HepG2 (cell line): ENCODE data around the gene ASB7. TPM values are rescaled to one million over a fixed set of nuclear protein-coding genes. Genes with fewer than 3 reads are reported as not detected.

Source experiments
- ATAC-seq: fragments of 200-7000 bp; cut with Tn5 transposase; 3 replicates; pipeline ENCODE4 v1.9.1; 2020; ENCODE audit warnings: mild to moderate bottlenecking, moderate library complexity
- BruUV-seq: library from RNA; stranded (reverse); fragments of 400-500 nt; replicated peaks from 2 replicates; lab custom pipeline; 2021; lab: Mats Ljungman, UMichigan
- CTCF ChIA-PET: fragments of 300-600 bp; formaldehyde crosslinking; extraction: SDS; loops from one replicate; lab custom pipeline; 2021; ENCODE audit warnings: low total read pairs, inconsistent platforms, low intra/inter-chr PET ratio; lab: Yijun Ruan, JAX
- POLR2A ChIA-PET: fragments of 350-600 bp; sonication (Branson Sonifier 250); formaldehyde crosslinking; loops from one replicate; lab custom pipeline; 2020; ENCODE audit warnings: antibody characterized with exemption, inconsistent platforms; lab: Yijun Ruan, JAX
- DNase-seq: peaks from one replicate; pipeline ENCODE4 v3.0.0-alpha.2; 2015; ENCODE audit warnings: low spot score
- FAIRE-seq: peaks from 3 replicates; lab custom pipeline; 2011; peaks lifted over from hg19 to GRCh38; lab: Jason Lieb, UNC
- H2AFZ ChIP-seq: one replicate; pipeline ENCODE4 v1.6.1; 2011; ENCODE audit warnings: low read length, inconsistent platforms
- H3K27ac ChIP-seq: fragments of 300-600 bp; 3 replicates; pipeline ENCODE4 v1.8.0; 2011; ENCODE audit warnings: mixed run types, mild to moderate bottlenecking, mixed read lengths, low read length, inconsistent platforms; ENCODE audit not compliant: insufficient read depth; ENCODE audit errors: extremely low read length
- H3K27me3 ChIP-seq, 2 experiments: fragments of 200-600 bp in 1 of 2; 2 replicates in 1 of 2; 3 replicates in 1 of 2; pipeline versions ENCODE4 v1.6.0 to v1.8.0; 2011; ENCODE audit warnings: low read length in 2 of 2, mild to moderate bottlenecking in 2 of 2, moderate library complexity in 2 of 2, inconsistent platforms in 1 of 2; ENCODE audit not compliant: insufficient read depth in 2 of 2, control insufficient read depth in 1 of 2
- H3K36me3 ChIP-seq, 2 experiments: fragments of 200-600 bp in 1 of 2; replicated peaks in 1 of 2; 2 replicates in 1 of 2; 3 replicates in 1 of 2; pipeline versions ENCODE4 v1.5.1 to v1.8.0; 2011; ENCODE audit warnings: low read length in 2 of 2, inconsistent platforms in 1 of 2; ENCODE audit not compliant: insufficient read depth in 2 of 2, control insufficient read depth in 1 of 2
- H3K4me1 ChIP-seq: 2 replicates; pipeline ENCODE4 v1.5.1; 2012; ENCODE audit warnings: low read length, inconsistent platforms; ENCODE audit not compliant: insufficient read depth
- H3K4me2 ChIP-seq: 2 replicates; pipeline ENCODE4 v1.6.0; 2011; ENCODE audit warnings: low read depth, low read length, inconsistent platforms
- H3K4me3 ChIP-seq, 3 experiments: fragments of 200-600 bp in 1 of 3; sonication (generic), shearing (Covaris generic) in 1 of 3; replicated peaks in 1 of 3; 2 replicates each; pipeline ENCODE4 v1.5.1; 2011 to 2016; ENCODE audit warnings: low read length in 3 of 3, inconsistent platforms in 2 of 3, low read depth in 2 of 3, mild to moderate bottlenecking in 2 of 3, control low read depth in 1 of 3, mixed read lengths in 1 of 3; ENCODE audit not compliant: insufficient read depth in 1 of 3
- H3K79me2 ChIP-seq: one replicate; pipeline ENCODE4 v1.6.1; 2011; ENCODE audit warnings: low read length, inconsistent platforms; ENCODE audit not compliant: insufficient read depth
- H3K9ac ChIP-seq: 2 replicates; pipeline ENCODE4 v1.6.0; 2011; ENCODE audit warnings: mild to moderate bottlenecking, low read depth, low read length, inconsistent platforms; ENCODE audit not compliant: insufficient read depth
- H3K9me3 ChIP-seq: 2 replicates; pipeline ENCODE4 v1.5.1; 2012; ENCODE audit warnings: mild to moderate bottlenecking, low read length
- H4K20me1 ChIP-seq: 2 replicates; pipeline ENCODE4 v1.6.0; 2011; ENCODE audit warnings: inconsistent platforms, mild to moderate bottlenecking, low read length, moderate library complexity; ENCODE audit not compliant: insufficient read depth
- IRF2 ChIP-seq: IDR thresholded peaks from 2 replicates; pipeline ENCODE4 v1.6.1; 2018; ENCODE audit warnings: missing genetic modification reagents, missing compliant biosample characterization
- MAFK ChIP-seq, 2 experiments: IDR thresholded peaks in 1 of 2; conservative IDR thresholded peaks in 1 of 2; 2 replicates each; pipeline ENCODE4 v1.6.1; 2011; ENCODE audit warnings: improper control_type of control experiment in 2 of 2, low read length in 2 of 2
- NCOA2 ChIP-seq: sonication (generic); formaldehyde crosslinking; IDR thresholded peaks from 2 replicates; pipeline ENCODE4 v1.8.0; 2022; ENCODE audit warnings: inconsistent platforms
- NR2F1 ChIP-seq, 2 experiments: fragments of 450-650 bp in 1 of 2; formaldehyde crosslinking in 1 of 2; IDR thresholded peaks; 2 replicates each; pipeline versions ENCODE4 v1.5.0 to v1.6.1; 2016 to 2020; ENCODE audit warnings: mild to moderate bottlenecking in 1 of 2, missing compliant biosample characterization in 1 of 2, missing genetic modification reagents in 1 of 2, moderate library complexity in 1 of 2
- RBFOX2 ChIP-seq: fragments of 200-400 bp; formaldehyde crosslinking; IDR thresholded peaks from 2 replicates; pipeline ENCODE4 v1.6.1; 2017; ENCODE audit warnings: low read depth, mild to moderate bottlenecking, low read length
- SP1 ChIP-seq, 2 experiments: fragments of 450-650 bp in 1 of 2; sonication (generic) in 1 of 2; formaldehyde crosslinking in 1 of 2; IDR thresholded peaks; 2 replicates each; pipeline versions ENCODE4 v1.4.0 to v1.6.1; 2016 to 2020; ENCODE audit warnings: missing genetic modification reagents in 1 of 2
- THAP8 ChIP-seq: sonication (generic); formaldehyde crosslinking; IDR thresholded peaks from 2 replicates; pipeline ENCODE4 v1.5.1; 2020; ENCODE audit warnings: missing genetic modification reagents, mild to moderate bottlenecking, borderline replicate concordance
- THAP9 ChIP-seq: sonication (generic); formaldehyde crosslinking; IDR thresholded peaks from 2 replicates; pipeline ENCODE4; 2020; ENCODE audit warnings: missing genetic modification reagents, mild to moderate bottlenecking, borderline replicate concordance
- TIGD3 ChIP-seq: sonication (generic); formaldehyde crosslinking; IDR thresholded peaks from 2 replicates; pipeline ENCODE4 v1.5.1; 2020; ENCODE audit warnings: mild to moderate bottlenecking, missing genetic modification reagents, borderline replicate concordance
- TSC22D2 ChIP-seq: sonication (generic); formaldehyde crosslinking; IDR thresholded peaks from 2 replicates; pipeline ENCODE4 v1.5.1; 2020; ENCODE audit warnings: missing genetic modification reagents, mild to moderate bottlenecking, borderline replicate concordance
- ZKSCAN1 ChIP-seq: fragments of 150-350 bp; IDR thresholded peaks from 2 replicates; pipeline ENCODE4 v1.6.1; 2014; ENCODE audit warnings: low read length
- ZNF382 ChIP-seq: sonication (generic); formaldehyde crosslinking; IDR thresholded peaks from 2 replicates; pipeline ENCODE4 v1.5.0; 2020; ENCODE audit warnings: missing genetic modification reagents, mild to moderate bottlenecking, borderline replicate concordance
- ZNF687 ChIP-seq: sonication (generic); formaldehyde crosslinking; IDR thresholded peaks from 2 replicates; pipeline ENCODE4 v1.5.1; 2020; ENCODE audit warnings: mild to moderate bottlenecking, missing genetic modification reagents, moderate library complexity
- ZNF766 ChIP-seq: sonication (generic); formaldehyde crosslinking; IDR thresholded peaks from 2 replicates; pipeline ENCODE4 v1.5.0; 2020; ENCODE audit warnings: missing genetic modification reagents, borderline replicate concordance
- ZNF780A ChIP-seq: sonication (generic); formaldehyde crosslinking; IDR thresholded peaks from 2 replicates; pipeline ENCODE4 v1.8.0; 2022; ENCODE audit warnings: mild to moderate bottlenecking, missing genetic modification reagents, moderate library complexity
- WGBS: methylation state at CpG from one replicate; pipeline ENCODE4 v1.1.6; 2017; ENCODE audit warnings: low lambda C conversion rate; 5-methylcytosine and 5-hydroxymethylcytosine counted together
- in situ Hi-C: cut with HindIII; loops from 2 replicates; pipeline ENCODE4 v1.10.0; 2017; ENCODE audit warnings: low pct_unique_long_range_greater_than_20kb; ENCODE audit not compliant: extremely low pct_ligation_motif_present
- intact Hi-C: fragments of 100-400 bp; cut with micrococcal nuclease; formaldehyde crosslinking; loops from one replicate; pipeline ENCODE4 v1.10.0; 2022; ENCODE audit not compliant: unreplicated experiment
- polyA plus RNA-seq, 8 experiments: library from polyadenylated mRNA; depleted of rRNA in 3 of 8; stranded (reverse) in 7 of 8; unstranded in 1 of 8; fragments of >200 nt; fragmentation: Illumina TruSeq in 4 of 8; extraction: Trizol in 4 of 8; gene quantifications; 2 replicates each; pipeline versions ENCODE4 v1.2.1 to v1.2.3, GENCODE V29; 2011 to 2016; ENCODE audit warnings: low read depth in 4 of 8, missing spikeins in 1 of 8, mixed read lengths in 1 of 8; ENCODE audit not compliant: insufficient read depth in 1 of 8
- total RNA-seq, 5 experiments: library from RNA; depleted of rRNA; stranded (reverse); fragments of >200 nt; fragmentation: Illumina TruSeq; extraction: Trizol; gene quantifications; 2 replicates each; pipeline ENCODE4 v1.2.3, GENCODE V29; 2016; ENCODE audit warnings: low read depth in 1 of 5

Gene ASB7
- total and polyA plus RNA-seq, 2 of the 13 experiments (the other 11 are each of a cell fraction or from before 2014, with no cell fraction given) = 7.7 to 12.1 TPM

GRCh38 chr15:100623301-100623700, 20.9 kb downstream of the ASB7 start:
- H3K4me3 ChIP-seq = no peak overlapping the region
- H3K9me3 ChIP-seq = no peaks in the 10 kb centered on the region
- no peak overlapping the region for H2AFZ ChIP-seq
- ATAC-seq = no peak
- H3K36me3 ChIP-seq = peaks cover 3 to 27% of the 10 kb centered on the region in 2 experiments
- no peak overlapping the region for H3K4me2 ChIP-seq
- in situ Hi-C loops = no loop called here
- no peaks in the 10 kb centered on the region for H3K4me1 ChIP-seq
- 96% methylated on average over 5 of the region's 5 CpGs for whole genome bisulfite sequencing
- H3K27me3 ChIP-seq = no peaks in the 10 kb centered on the region; a peak in 1 of 5 replicates
- ChIA-PET POLR2A (no interaction called here), CTCF (no interaction called here)
- H3K9ac ChIP-seq = no peak overlapping the region
- peaks cover 3% of the 10 kb centered on the region; the same call in 1 of the 2 replicates for H4K20me1 ChIP-seq
- DNase-seq = no peak
- no peaks in the 10 kb centered on the region for H3K79me2 ChIP-seq
- FAIRE-seq = no peak
- no peak overlapping the region for H3K27ac ChIP-seq
- intact Hi-C loops = no loop called here
- no TSS peak for BruUV-seq
- TF ChIP-seq ZNF766 (CRISPR knock-in tag) (no peak), ZNF687 (CRISPR knock-in tag) (no peak), ZNF780A (no peak), NCOA2 (no peak), RBFOX2 (no peak), SP1 (IDR thresholded peaks at IDR 0.05) (no peak), SP1 (CRISPR knock-in tag; IDR thresholded peaks at IDR 0.05) (no peak), NR2F1 (CRISPR knock-in tag; IDR thresholded peaks at IDR 0.05) (no peak), ZKSCAN1 (no peak), THAP9 (CRISPR knock-in tag) (no peak), THAP8 (CRISPR knock-in tag) (no peak), TSC22D2 (CRISPR knock-in tag) (no peak), TIGD3 (CRISPR knock-in tag) (no peak), ZNF382 (CRISPR knock-in tag) (no peak), MAFK (conservative IDR thresholded peaks at IDR 0.05 in 1 of 2, IDR thresholded peaks at IDR 0.05 in 1 of 2; ENCODE audit: low read length in 2 of 2) (no peak), IRF2 (no peak)
